Omental fat pad (tissue), 4 donors: ENCODE measurements around the gene TCHP. TPM values are rescaled to one million over a fixed set of nuclear protein-coding genes. Genes with fewer than 3 reads are reported as not detected.
"Not testable (repeated sequence)": the region's sequence is repeated elsewhere in the genome, so short reads cannot be mapped to it uniquely, and the experiment has no call there.

ENCODE experiments used
- ATAC-seq: fragments of 150-250 bp; one replicate; pipeline ENCODE4 v1.9.1; 2016; ENCODE audit warnings: mild to moderate bottlenecking, moderate library complexity; ENCODE audit not compliant: low FRiP score
- DNase-seq: peaks from one replicate; pipeline ENCODE4 v3.0.0-alpha.2; 2019; ENCODE audit warnings: low spot score
- CTCF ChIP-seq, 3 donors: fragments of 450-650 bp; IDR thresholded peaks; one replicate each; pipeline ENCODE4 v1.5.1; 2016 to 2017; ENCODE audit warnings: antibody characterized with exemption in 3 of 3, mild to moderate bottlenecking in 3 of 3, moderate library complexity in 2 of 3
- total RNA-seq, 4 donors: library from RNA; depleted of rRNA; stranded (reverse); fragments of >200 nt; gene quantifications; one replicate each; pipeline ENCODE4 v1.1.0, GENCODE V29; 2016

The TCHP gene
- 10 to 100 TPM in 3 of 4 donors, 1 to 10 TPM in 1; 7.0 to 30.1 (median 12.1) TPM for total RNA-seq

GRCh38 chr12:109899783-109900751, at the start of gene TCHP:
TCHP (plus strand) TSS chr12:109900274; CDS start chr12:109903027, 2,753 bp downstream.
- ATAC-seq (peak; percentile 88), DNase-seq (peak; percentile 44)
- no peak for TF ChIP-seq CTCF (IDR thresholded peaks at IDR 0.05)

GRCh38 chr12:109850518-109850917, 49.6 kb upstream of the TCHP start:
- not testable (repeated sequence) for DNase-seq, ATAC-seq

- no peak for ATAC-seq
- no peak for TF ChIP-seq CTCF (IDR thresholded peaks at IDR 0.05)
Measured at GRCh38 chr12:109855377-109855776, 44.7 kb upstream of the TCHP start.

GRCh38 chr12:109857715-109858114, 42.4 kb upstream of the TCHP start:
- no peak for TF ChIP-seq CTCF (IDR thresholded peaks at IDR 0.05)
- DNase-seq (no peak), ATAC-seq (no peak)

More at GRCh38 chr12:109855377-109855776, 44.7 kb upstream of the TCHP start:
- no peak for DNase-seq

GRCh38 chr12:109858764-109859163, 41.3 kb upstream of the TCHP start:
- no peak for ATAC-seq
- DNase-seq: no peak
- no peak for TF ChIP-seq CTCF (IDR thresholded peaks at IDR 0.05)

- no peak for TF ChIP-seq CTCF (IDR thresholded peaks at IDR 0.05)
- DNase-seq (no peak), ATAC-seq (no peak)
Measured at GRCh38 chr12:109860977-109861376, 39.1 kb upstream of the TCHP start.

- TF ChIP-seq CTCF (IDR thresholded peaks at IDR 0.05): no peak
- DNase-seq: no peak
- no peak for ATAC-seq
Measured at GRCh38 chr12:109861689-109862314, 38.3 kb upstream of the TCHP start.

GRCh38 chr12:109862491-109862890, 37.6 kb upstream of the TCHP start:
- not testable (repeated sequence) for DNase-seq, ATAC-seq
